ENCODE measurements around the gene CEP41.

DNA sequence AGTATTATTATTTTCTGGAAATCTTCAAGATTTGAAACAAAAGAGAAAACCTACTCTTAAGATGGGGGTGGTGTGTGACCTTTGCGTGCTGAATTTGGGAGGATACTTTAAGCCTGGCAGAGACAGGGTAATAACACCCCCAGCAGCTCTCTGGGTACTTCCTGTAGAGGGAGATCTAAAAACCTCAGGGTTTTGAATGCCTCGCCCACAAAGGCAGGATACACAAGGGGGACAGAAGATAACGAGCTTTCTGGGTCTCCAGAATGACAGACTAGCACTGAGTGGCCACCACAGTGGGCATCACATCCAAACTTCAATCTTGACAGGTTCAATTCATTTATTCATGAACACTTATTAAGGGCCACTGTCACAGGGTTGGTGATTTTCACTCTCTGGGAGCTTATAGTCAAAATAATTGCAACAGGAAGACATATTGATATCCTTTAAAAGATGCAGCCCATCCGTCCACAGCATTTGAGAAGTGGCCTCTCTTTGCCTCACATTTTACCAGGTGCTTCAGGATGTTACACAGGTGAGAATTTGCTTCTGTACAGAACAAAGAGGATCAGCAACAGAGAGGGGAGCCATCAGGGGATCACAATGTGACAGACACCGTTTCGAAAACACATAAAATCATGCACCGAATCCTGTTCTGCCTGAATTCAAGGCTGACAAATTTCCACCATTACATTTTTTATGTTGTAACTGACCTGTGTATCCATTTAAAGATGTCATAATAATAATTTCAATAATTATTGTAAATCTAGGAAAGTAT is 46.2 kb downstream of the CEP41 start:
- TF ChIP-seq POLR2AphosphoS5 (IDR thresholded peaks at IDR 0.05; ENCODE audit: low read depth, low read length): no peak
- TF ChIP-seq EZH2 (conservative IDR thresholded peaks at IDR 0.05; ENCODE audit: low read depth, low read length): no peak
- TF ChIP-seq, protein P1, sequence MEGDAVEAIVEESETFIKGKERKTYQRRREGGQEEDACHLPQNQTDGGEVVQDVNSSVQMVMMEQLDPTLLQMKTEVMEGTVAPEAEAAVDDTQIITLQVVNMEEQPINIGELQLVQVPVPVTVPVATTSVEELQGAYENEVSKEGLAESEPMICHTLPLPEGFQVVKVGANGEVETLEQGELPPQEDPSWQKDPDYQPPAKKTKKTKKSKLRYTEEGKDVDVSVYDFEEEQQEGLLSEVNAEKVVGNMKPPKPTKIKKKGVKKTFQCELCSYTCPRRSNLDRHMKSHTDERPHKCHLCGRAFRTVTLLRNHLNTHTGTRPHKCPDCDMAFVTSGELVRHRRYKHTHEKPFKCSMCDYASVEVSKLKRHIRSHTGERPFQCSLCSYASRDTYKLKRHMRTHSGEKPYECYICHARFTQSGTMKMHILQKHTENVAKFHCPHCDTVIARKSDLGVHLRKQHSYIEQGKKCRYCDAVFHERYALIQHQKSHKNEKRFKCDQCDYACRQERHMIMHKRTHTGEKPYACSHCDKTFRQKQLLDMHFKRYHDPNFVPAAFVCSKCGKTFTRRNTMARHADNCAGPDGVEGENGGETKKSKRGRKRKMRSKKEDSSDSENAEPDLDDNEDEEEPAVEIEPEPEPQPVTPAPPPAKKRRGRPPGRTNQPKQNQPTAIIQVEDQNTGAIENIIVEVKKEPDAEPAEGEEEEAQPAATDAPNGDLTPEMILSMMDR (CRISPR knock-in tag; IDR thresholded peaks at IDR 0.05): no peak
- no peak for TF ChIP-seq RFX5 (IDR thresholded peaks at IDR 0.05; ENCODE audit: low read depth, low read length)
- TF ChIP-seq FOXJ3 (CRISPR knock-in tag; IDR thresholded peaks at IDR 0.05; ENCODE audit: borderline replicate concordance): no peak
- TF ChIP-seq, protein P2, sequence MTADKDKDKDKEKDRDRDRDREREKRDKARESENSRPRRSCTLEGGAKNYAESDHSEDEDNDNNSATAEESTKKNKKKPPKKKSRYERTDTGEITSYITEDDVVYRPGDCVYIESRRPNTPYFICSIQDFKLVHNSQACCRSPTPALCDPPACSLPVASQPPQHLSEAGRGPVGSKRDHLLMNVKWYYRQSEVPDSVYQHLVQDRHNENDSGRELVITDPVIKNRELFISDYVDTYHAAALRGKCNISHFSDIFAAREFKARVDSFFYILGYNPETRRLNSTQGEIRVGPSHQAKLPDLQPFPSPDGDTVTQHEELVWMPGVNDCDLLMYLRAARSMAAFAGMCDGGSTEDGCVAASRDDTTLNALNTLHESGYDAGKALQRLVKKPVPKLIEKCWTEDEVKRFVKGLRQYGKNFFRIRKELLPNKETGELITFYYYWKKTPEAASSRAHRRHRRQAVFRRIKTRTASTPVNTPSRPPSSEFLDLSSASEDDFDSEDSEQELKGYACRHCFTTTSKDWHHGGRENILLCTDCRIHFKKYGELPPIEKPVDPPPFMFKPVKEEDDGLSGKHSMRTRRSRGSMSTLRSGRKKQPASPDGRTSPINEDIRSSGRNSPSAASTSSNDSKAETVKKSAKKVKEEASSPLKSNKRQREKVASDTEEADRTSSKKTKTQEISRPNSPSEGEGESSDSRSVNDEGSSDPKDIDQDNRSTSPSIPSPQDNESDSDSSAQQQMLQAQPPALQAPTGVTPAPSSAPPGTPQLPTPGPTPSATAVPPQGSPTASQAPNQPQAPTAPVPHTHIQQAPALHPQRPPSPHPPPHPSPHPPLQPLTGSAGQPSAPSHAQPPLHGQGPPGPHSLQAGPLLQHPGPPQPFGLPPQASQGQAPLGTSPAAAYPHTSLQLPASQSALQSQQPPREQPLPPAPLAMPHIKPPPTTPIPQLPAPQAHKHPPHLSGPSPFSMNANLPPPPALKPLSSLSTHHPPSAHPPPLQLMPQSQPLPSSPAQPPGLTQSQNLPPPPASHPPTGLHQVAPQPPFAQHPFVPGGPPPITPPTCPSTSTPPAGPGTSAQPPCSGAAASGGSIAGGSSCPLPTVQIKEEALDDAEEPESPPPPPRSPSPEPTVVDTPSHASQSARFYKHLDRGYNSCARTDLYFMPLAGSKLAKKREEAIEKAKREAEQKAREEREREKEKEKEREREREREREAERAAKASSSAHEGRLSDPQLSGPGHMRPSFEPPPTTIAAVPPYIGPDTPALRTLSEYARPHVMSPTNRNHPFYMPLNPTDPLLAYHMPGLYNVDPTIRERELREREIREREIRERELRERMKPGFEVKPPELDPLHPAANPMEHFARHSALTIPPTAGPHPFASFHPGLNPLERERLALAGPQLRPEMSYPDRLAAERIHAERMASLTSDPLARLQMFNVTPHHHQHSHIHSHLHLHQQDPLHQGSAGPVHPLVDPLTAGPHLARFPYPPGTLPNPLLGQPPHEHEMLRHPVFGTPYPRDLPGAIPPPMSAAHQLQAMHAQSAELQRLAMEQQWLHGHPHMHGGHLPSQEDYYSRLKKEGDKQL (CRISPR knock-in tag; IDR thresholded peaks at IDR 0.05; ENCODE audit: low read depth): no peak
- TF ChIP-seq, protein P3, sequence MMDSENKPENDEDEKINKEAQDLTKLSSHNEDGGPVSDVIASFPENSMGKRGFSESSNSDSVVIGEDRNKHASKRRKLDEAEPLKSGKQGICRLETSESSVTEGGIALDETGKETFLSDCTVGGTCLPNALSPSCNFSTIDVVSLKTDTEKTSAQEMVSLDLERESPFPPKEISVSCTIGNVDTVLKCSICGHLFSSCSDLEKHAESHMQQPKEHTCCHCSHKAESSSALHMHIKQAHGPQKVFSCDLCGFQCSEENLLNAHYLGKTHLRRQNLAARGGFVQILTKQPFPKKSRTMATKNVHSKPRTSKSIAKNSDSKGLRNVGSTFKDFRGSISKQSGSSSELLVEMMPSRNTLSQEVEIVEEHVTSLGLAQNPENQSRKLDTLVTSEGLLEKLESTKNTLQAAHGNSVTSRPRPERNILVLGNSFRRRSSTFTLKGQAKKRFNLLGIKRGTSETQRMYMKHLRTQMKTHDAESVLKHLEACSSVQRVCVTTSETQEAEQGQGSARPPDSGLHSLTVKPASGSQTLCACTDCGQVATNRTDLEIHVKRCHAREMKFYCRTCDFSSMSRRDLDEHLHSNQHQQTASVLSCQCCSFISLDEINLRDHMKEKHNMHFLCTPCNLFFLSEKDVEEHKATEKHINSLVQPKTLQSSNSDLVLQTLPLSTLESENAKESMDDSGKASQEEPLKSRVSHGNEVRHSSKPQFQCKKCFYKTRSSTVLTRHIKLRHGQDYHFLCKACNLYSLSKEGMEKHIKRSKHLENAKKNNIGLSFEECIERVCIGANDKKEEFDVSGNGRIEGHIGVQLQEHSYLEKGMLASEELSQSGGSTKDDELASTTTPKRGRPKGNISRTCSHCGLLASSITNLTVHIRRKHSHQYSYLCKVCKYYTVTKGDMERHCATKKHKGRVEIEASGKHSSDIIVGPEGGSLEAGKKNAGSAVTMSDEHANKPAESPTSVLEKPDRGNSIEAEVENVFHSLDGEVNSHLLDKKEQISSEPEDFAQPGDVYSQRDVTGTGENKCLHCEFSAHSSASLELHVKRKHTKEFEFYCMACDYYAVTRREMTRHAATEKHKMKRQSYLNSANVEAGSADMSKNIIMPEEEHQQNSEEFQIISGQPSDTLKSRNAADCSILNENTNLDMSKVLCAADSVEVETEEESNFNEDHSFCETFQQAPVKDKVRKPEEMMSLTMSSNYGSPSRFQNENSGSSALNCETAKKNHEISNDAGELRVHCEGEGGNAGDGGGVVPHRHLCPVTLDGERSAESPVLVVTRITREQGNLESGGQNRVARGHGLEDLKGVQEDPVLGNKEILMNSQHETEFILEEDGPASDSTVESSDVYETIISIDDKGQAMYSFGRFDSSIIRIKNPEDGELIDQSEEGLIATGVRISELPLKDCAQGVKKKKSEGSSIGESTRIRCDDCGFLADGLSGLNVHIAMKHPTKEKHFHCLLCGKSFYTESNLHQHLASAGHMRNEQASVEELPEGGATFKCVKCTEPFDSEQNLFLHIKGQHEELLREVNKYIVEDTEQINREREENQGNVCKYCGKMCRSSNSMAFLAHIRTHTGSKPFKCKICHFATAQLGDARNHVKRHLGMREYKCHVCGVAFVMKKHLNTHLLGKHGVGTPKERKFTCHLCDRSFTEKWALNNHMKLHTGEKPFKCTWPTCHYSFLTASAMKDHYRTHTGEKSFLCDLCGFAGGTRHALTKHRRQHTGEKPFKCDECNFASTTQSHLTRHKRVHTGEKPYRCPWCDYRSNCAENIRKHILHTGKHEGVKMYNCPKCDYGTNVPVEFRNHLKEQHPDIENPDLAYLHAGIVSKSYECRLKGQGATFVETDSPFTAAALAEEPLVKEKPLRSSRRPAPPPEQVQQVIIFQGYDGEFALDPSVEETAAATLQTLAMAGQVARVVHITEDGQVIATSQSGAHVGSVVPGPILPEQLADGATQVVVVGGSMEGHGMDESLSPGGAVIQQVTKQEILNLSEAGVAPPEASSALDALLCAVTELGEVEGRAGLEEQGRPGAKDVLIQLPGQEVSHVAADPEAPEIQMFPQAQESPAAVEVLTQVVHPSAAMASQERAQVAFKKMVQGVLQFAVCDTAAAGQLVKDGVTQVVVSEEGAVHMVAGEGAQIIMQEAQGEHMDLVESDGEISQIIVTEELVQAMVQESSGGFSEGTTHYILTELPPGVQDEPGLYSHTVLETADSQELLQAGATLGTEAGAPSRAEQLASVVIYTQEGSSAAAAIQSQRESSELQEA (CRISPR knock-in tag; IDR thresholded peaks at IDR 0.05; ENCODE audit: not compliant biosample characterization): no peak
- TF ChIP-seq, protein P4, sequence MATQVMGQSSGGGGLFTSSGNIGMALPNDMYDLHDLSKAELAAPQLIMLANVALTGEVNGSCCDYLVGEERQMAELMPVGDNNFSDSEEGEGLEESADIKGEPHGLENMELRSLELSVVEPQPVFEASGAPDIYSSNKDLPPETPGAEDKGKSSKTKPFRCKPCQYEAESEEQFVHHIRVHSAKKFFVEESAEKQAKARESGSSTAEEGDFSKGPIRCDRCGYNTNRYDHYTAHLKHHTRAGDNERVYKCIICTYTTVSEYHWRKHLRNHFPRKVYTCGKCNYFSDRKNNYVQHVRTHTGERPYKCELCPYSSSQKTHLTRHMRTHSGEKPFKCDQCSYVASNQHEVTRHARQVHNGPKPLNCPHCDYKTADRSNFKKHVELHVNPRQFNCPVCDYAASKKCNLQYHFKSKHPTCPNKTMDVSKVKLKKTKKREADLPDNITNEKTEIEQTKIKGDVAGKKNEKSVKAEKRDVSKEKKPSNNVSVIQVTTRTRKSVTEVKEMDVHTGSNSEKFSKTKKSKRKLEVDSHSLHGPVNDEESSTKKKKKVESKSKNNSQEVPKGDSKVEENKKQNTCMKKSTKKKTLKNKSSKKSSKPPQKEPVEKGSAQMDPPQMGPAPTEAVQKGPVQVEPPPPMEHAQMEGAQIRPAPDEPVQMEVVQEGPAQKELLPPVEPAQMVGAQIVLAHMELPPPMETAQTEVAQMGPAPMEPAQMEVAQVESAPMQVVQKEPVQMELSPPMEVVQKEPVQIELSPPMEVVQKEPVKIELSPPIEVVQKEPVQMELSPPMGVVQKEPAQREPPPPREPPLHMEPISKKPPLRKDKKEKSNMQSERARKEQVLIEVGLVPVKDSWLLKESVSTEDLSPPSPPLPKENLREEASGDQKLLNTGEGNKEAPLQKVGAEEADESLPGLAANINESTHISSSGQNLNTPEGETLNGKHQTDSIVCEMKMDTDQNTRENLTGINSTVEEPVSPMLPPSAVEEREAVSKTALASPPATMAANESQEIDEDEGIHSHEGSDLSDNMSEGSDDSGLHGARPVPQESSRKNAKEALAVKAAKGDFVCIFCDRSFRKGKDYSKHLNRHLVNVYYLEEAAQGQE (IDR thresholded peaks at IDR 0.05; ENCODE audit: borderline replicate concordance in 1 of 2, low read depth in 1 of 2, low read length in 2 of 2): no peak
- TF ChIP-seq ZFP62 (CRISPR knock-in tag; IDR thresholded peaks at IDR 0.05): no peak
- no peak for TF ChIP-seq ZNF20 (CRISPR knock-in tag; IDR thresholded peaks at IDR 0.05)
- TF ChIP-seq ADNP (CRISPR knock-in tag; IDR thresholded peaks at IDR 0.05): no peak

All from HepG2 (cell line).